ENCODE measurements around the gene MYO16.

DNA sequence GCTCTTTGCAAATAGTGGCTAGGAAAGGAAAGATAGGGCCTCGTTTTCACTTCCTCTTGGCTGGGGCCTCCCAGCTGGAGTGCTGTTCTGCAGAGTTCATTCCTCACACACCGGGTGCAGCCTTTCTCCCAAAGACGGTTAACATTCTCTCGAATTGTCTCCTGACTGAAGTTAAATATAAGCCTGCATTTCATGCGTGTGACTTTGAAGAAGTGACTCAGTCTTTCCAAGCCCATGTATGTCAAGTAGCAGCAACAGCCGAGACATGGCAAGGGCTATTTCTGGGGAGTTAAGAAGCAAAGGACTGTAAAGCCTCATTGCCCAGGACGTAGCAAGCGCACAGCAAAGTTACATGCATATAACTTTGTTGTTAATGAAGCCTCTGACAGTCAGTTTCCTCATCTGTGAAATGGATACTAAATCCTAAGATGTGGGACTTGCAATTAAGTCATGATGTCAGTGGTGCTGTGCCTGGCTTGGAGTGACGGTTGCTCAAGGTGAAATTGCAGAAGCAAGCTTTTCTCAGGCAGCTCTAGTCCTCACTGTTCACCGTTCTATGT is 502.4 kb downstream of the MYO16 start:
- TF ChIP-seq EP300 (IDR thresholded peaks at IDR 0.05): no peak
- TF ChIP-seq, protein P1, sequence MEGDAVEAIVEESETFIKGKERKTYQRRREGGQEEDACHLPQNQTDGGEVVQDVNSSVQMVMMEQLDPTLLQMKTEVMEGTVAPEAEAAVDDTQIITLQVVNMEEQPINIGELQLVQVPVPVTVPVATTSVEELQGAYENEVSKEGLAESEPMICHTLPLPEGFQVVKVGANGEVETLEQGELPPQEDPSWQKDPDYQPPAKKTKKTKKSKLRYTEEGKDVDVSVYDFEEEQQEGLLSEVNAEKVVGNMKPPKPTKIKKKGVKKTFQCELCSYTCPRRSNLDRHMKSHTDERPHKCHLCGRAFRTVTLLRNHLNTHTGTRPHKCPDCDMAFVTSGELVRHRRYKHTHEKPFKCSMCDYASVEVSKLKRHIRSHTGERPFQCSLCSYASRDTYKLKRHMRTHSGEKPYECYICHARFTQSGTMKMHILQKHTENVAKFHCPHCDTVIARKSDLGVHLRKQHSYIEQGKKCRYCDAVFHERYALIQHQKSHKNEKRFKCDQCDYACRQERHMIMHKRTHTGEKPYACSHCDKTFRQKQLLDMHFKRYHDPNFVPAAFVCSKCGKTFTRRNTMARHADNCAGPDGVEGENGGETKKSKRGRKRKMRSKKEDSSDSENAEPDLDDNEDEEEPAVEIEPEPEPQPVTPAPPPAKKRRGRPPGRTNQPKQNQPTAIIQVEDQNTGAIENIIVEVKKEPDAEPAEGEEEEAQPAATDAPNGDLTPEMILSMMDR (IDR thresholded peaks at IDR 0.05): no peak
- no peak for TF ChIP-seq POLR2A (IDR thresholded peaks at IDR 0.05)

All from tibial nerve (tissue), 4 donors.